M059J (cell line): ENCODE results near the gene DDRGK1. TPM values are rescaled to one million over a fixed set of nuclear protein-coding genes. Genes with fewer than 3 reads are reported as not detected.
"Not testable (repeated sequence)": the region's sequence is repeated elsewhere in the genome, so short reads cannot be mapped to it uniquely, and the experiment has no call there.

Experiments
- DNase-seq: peaks from one replicate; pipeline ENCODE4 v3.0.0-alpha.2; 2012; ENCODE audit warnings: low read depth
- total RNA-seq: library from RNA; depleted of rRNA; stranded (reverse); fragments of >200 nt; shearing (Covaris generic); gene quantifications from 2 replicates; pipeline ENCODE4 v1.2.3, GENCODE V29; 2014

DDRGK1 gene
- total RNA-seq, 1 experiment from 2014 or later = 79.5 TPM

DNA sequence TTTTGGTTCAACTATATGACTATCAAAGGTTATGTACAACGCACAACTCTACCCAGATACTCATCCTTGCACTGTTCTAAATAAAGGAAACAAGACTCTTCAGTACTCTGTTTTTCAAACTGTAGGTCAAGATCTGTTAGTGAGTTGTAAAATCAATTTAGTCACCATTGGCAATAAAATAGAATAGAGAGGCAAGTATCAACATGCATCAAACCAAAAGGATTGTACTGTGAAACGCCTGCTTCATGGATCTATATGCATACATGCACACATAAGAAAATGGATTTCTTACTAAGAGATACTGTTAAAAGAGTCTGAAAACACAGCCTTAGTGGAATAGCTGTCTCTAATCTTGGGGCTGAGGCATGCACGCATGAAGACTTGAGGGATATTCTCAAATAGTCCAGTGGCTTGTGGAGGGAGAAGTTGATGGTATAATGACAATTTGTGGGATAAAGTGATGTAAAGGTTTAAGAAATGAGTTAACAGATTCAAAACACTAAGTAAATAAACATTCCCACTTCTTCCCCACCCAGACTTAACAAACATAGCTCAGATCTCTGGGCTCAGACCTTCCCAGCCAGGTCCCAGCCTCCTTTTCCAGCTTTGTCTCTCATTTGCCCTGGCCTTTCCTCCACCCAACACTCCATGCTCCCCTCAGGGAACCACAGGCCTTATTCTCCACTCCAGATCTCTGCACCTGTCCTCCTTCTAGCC is 20.4 kb downstream of the DDRGK1 start:
- DNase-seq = no peak

DNA sequence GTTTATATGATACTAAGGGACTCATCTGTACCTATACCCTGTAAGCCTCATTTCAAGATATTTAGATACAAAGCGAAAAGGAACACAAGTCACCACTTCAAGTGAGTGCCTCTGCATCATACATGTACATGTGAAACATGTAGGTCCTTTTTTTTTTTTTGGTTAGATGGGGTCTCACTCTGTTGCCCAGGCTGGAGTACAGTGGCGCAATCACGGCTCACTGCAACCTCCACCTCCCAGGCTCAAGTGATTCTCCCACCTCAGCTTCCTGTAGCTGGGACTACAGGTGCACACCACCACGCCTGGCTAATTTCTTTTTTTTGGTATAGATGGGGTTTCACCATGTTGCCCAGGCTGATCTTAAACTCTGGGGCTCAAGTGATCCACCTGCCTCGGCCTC is 22.1 kb downstream of the DDRGK1 start:
- not testable (repeated sequence) for DNase-seq

DNA sequence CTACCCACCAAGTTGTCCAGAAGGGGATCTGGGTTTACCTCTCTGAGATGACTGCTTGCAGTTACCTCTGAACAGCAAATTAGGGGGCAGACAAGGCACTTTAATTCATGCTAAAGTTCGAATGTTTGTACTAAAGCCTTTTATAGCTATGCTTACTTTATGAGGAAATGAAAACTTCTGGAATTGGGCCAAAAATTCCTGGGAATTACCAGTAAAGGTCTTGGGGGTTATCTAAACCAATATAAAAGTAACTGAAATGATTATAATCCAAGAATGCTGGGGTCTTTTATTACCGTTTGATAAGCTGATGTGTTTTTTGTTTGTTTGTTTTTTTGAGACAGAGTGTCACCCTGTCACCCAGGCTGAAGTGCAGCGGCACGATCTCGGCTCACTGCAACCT is 23.2 kb downstream of the DDRGK1 start:
- no peak for DNase-seq

DNA sequence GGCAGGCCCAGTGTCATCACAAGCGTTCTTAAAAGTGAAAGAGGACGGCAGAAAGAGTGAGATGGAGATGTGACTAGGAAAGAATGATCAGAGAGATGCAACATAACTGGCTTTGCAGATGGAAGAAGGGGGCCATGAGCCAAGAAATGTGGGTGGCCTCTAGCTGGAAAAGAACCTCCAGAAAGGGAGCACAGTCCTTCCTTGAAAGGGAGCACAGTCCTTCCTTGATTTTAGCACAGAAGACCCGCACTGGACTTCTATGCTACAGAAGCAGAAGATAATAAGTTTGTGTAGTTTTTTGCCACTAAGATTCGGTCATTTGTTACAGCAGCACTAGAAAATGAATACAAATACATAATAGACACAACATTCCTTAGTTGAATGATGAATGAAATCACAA is 24.2 kb downstream of the DDRGK1 start:
- DNase-seq = no peak

DNA sequence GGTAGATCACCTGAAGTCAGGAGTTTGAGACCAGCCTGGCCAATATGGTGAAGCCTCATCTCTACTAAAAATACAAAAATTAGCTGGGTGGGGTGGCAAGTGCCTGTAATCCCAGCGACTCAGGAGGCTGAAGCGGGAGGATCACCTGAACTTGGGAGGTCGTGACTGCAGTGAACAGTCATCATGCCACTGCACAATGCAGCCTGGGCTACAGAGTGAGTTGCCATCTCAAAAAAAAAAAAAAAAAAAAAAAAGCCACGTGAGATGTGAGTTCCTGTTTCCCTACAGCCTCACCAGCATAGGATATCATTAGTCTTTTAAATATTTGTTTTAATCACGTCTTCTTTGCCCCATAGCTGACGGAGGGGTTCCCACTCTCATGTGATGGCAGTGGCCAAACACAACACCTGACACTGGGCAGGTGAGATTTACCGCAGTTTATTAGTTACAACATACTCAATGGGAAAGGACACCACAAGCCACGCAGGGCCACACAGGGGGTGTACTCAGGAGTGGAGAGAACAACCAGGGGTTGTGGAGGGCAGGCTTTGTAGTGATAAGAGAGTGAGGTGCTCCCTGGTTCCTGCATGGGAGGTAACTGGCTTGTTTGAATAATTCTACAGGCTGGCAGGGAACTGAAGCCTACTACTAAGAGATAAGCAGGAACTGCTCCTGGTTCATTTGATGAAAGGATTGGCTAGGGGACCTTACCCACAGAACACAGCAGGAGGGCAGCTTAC is 26.6 kb downstream of the DDRGK1 start:
- DNase-seq = no peak

DNA sequence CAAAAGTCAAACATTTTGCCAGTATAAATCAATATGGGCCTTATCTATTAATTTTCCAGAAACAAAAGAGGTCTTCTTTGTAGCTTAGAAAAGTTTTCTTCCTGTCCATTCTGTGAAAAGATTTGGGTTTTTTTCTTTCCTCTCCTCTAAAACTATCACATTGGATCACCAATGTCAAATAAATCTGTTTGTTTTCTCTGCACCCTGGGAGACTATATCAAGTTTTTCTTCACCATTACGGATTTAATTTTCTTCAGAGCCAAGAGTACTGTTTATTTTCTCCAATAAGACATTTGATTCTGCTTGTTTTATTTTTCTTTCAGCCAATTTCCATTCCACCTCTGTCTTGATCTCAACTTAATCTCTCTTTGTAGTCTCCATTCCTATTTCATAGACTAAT is 29.2 kb downstream of the DDRGK1 start:
- no peak for DNase-seq

DNA sequence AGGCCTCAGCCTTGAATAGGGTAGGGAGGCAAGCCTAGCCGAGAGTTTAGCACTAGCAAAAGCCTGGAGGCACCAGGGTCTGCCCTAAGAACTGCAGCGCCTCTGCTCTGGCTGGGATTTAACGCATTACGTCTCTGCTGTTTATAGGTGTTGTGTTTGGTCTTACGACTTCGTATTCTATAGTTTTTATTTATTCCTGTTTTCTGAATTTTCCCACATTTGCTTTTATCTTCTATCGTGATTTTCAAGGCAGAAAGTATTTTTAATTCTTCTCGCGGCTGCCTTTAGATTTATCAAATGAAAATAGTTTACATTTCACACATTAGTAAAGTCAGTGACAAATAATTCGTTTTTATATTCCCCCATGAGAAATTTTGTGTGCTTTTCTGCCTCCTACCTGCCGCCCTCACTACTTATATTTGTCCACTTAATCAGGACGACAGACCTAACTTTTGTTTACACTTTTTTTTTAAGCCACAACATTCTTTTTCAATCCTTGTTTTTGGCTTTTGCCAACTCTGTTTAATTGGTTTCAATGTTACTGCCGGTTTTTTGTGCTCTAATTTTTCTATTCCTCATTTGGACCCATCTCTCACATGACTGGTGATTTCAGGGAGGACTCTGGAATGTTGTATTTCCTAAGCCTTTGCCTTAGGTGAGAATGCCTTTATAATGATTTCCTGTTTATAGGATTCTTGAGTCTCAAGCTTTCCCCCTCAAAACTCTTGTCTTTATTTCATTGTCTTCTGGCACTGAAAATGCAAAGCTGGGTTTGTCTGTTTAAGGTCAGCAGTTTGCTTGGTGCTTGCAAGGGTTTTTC is 29.8 kb downstream of the DDRGK1 start:
- DNase-seq = peak; percentile 42

DNA sequence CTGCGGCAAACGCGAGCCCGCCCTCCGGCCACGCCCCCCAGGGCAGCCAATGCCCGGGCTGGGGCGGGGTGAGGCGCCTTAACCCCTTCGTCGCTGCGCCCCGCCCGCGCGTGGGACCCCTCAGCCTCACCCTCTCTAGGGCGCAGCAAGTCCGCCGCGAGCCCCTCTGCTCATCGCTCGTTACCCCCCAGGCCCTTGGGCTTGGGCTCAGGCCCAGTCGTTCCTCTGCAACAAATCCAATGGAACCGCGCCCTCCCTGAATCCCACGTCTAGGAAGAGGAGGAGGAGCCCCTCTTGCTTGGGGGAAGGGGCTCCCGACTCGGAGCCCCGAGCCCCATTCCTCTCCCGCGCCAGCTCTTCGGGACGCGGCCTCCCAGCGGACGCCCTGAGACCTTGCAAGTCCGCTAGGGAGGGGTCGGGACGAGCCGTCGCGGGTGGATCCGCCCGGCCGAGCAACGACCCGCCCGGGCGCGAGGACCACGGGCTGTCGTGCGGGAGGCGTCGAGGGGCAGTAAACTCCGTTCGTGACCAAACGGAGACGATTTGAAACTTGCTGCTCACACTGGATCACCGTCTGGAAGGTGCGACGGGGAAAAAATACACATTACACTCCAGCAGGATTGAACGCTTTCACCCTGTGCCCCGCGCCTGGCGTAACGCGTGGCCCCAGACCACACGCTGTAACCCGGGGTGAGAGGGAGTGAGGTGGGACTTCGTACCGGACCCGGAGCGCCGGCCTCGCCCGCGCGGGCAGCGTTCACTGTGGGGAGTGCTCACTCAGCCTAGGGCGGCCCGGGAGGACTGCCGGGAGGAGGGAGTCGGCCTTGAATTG is 30.7 kb downstream of the DDRGK1 start:
- peak; percentile 81 for DNase-seq

DNA sequence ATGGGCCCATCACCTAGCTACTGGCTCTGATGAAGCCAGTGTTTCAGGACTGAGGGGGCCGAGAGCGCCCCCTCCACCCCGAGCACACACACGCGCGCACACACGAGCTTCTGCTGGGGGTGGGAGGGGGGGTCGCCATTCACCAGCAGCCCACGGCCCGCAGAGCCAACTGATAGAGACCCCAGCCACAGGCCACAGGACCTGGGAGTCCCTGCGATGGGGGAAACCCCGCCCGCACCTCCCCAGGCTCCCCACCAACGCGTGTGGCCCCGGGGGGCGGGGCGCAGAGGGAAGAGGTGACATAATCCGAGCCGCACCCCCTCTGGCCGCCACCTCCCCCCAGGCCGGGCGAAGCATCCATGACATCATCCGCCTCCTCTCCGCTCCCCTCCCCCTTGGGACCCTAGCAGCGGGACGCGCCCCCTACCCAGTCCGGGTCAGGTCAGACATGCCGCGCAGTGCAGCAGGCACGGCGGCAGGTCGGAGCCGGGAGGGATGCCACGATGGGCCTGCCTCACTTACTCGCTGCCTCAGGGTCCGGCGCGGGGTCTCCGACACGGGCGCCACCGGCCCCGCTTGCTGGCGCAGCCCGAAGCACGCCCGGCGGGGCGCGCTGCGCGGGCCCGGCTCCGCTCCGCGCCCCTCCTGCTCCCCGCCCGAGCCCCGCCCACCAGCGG is 31.4 kb downstream of the DDRGK1 start, which contains the start of gene LZTS3:
Gene LZTS3, minus strand, starts transcription at position 617 of the 677 bp plus-strand sequence. CDS start 6,386 bp downstream, outside the sequence.
- peak; percentile 71 for DNase-seq

DNA sequence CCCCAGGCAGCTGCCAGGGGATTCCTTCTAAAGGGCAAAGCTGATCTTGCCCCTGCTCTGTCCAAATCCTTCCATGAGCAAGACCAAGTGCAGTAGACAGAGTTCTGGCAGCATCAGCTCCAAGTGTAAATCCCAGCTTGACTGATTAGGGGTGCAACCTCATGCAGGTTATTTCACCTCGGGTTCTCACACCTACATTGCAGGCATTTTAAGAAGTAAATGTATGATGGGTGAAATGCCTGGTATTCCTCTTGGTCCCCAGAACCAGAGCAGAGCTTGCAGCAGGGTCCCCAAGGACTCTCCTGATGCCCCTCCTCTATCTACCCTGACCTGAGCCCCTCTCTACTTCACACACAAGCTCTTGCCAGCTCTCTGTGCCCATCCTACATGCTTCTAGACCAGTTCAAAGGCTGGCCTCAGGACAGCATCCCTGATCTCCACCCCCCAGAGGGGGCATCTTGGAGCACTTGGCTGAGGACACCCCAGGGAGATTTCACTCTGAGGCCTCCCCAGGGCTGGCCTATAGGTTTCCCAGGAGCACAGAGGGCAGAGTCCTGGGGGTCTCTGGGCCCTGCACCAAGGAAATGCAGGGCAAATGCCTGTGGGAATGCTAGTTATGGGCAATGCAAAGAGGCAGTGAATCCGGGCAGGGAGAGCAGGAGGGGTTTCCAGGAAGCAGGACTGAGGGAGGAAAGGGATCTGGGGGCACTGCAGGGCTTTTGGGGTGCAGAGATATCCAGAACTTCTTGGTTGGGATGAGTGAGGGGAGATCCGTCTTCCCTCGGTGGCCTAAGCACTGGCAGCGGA is 32.2 kb downstream of the DDRGK1 start:
- no peak for DNase-seq

DNA sequence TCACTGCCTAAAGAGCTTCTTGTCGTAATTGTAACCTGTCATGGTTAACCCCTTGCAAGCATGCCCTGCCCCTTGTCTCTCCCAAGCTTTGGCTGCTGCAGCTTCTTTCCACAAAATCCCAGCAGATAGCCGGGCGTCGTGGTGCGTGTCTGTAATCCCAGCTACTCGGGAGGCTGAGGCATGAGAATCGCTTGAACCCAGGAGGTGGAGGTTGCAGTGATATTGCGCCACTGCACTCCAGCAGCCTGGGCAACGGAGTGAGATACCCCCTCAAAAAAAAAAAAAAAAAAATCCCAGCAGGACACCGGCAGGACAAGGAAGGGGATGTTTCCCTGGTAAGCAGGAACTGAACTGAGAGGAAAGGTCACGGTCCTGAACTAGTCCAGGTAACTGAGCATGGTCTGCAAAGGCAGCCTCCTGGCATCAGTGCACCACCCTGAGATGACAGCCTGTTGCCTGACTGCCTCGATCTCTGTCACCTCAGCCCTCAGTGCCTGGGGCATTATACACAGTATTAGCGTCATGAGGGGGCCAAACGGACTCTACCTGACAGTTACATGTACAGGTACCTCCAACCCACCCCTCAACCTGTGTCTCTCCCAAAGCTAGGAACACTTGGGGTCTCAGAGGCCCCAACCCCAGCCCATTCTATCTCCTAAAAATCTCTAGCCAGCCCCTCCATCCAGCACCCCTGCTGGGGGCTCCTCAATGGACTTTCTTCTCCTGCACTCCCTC is 32.9 kb downstream of the DDRGK1 start:
- no peak for DNase-seq

DNA sequence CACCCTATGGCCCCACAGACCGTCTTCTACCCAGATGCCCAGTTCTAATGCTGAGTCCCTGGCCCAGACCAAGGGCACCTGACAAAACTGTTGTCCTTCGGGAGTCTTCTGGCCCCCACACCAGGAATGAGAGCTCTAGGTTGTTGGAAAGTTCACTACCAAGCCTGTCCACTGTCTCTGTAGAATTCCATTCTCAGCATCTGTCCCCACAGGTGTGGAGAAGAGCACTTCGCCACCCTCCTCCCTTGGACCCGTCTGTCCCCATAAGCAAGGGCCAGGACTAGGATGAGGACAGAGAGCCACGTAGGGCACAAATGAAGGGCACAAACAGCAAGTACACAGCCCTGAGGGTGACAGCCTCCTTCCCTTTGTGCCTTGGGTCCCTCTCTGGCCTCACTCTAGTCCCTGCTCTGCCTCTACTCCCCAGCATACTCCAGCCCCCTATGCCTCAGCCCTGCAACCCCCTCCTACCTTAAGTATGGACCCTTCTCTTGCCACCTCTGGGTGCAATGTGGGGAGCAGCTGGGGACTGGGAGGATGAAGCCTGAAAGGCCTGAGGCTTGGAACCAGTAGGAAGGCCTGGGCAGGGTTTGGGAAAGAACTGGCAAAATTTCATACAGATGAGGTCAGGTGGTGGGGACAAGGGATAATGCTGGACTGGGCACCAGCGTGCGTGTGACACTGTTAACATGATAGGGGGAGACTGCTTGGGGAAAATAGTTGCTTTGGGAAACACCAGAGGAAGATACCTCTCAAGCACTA is 35.5 kb downstream of the DDRGK1 start:
- DNase-seq = no peak

DNA sequence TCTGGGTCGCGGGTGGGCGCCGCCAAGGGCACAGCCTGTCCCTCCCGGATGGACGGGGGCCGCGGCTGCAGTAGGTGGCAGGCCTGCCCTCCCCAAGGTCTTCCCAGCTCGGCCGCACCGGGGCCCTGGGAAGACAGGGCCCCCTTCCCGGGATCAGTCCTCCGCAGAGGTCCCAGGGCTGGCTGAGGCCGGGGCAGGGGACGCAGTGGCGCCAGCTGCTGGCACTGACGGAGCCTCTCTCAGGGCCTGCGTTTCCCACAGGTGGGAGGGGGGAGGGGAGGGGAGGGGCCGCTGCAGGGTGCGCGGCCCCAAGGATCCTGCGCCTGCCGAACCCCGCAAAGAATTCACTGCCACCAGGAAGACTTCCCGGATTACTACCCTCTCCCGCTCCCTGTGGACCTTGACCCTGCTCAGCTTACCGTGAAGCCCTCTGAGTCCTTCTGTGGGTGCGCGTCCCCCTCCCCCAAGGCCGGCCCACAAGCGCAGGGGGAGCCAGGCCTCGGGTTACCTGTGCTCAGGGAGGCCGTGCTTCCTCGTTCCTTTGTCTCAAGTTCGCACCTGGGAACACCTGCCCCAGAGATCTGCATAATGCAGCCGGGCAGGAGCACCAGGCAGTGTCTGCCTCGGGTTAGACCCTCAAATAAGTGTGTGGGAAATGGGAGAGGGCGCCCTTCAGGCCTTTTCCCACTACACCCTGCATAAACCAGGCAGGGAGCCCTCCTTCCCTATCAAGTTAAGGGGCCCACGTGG is 36.2 kb downstream of the DDRGK1 start:
- no peak for DNase-seq

DNA sequence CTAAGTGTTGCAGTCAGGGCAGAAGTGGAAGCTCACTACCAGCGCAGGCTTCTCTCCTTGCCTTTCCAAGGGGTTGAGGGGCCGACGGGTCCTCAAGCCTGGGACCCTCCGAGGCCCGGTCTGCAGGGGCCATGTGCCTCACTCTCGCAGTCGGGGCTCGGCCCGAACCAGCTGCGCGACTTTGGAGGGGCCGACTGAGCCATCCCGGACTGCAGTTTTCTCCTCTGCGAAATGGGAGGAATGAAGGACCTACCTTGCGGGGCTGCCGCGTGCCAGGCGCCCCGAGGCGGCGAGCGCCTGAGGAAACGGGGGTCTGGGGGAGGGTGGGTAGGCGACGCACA is 36.8 kb downstream of the DDRGK1 start:
- no peak for DNase-seq

DNA sequence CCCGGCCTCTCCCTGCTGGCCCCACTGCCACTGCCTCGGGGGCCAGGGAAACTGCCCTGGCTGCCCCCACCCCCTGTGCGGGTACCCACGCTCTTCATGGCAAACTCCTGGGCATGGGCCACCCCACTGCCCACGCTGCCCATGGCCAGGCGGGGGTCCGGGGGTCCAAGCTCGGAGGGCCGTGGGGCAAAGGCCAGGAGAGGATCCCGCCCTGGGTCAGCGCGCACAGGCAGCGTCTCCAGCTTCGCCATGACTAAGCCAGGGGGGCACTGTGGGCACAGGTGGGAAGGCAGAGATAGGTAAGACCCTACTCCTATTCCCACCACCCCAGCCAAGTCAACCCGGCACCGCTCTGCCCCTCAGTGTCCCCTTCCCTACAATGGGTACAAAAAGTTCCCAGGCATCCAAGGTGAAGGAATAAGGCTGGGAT is 37.6 kb downstream of the DDRGK1 start:
- DNase-seq = no peak

DNA sequence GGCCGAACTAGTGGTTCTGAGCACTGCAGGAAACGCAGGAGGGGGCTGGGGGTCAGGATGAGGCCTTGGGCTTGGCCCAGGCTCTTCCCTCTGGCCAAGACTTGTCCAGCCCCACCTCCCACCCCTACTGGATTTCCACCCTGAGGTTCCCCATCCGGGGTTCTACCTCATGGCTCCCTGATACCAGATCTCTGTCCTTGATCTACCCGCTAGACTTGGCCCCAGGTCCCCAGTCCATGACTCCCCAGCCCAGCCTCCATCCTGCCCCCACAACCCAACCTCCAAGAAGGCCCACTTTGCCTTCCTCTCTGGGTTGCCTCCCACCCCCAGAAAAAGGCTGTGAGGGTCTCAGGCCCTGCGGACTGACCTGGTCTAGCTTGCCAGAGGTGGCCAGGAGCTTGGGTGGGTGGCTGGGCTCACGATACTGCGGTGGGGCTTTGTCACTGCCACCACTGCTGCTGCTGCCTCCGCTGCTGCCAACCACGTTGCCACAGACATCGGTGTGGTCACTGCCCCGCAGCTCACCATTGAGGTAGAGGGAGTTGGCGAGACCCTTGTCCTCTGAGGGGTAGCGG is 38.1 kb downstream of the DDRGK1 start:
- DNase-seq = no peak

DNA sequence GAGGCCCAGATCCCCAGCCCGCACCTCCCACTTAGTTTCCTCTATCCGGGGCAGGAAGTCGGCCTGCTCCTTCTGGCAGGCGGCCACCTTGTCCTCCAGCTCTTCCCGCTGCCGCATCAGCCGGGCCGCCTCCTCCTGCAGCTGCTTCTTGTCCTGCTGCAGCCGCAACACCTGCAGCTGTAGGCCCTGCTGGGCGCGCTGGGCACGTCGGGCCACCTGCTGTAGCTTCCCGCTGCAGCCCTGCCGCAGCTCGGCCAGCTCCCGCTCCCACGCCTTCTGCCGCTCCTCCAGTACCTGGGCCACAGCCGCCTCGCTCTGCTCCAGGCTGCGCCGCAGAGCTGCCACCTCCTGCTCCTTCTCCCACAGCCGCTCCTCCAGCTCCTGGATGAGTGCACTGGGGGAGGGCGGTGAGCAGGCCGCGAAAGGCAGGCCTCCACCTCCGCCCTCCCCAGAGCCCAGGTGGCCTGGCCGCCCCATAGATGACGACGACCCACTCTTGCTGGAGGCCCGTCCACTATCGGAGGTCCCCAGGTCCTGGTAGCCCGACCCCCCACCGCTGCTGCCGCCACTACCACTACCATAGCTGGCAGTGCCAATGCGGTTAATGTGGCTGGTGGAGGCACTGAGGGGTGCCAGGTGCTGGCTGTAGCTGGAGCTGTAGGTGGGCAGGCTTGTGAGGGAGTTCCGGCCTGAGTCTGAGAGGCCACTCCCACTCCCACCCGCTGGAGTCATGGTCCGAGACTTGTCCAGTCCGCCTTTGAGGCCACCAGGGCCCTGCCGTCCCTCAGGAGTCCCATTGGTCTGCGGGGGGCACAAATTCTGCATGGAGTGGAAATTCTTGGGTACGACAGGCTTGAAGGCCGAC is 38.8 kb downstream of the DDRGK1 start:
- DNase-seq = no peak
